GF-D8 (cell line): Measurements from ENCODE around the gene KREMEN1.

ENCODE experiments used
- DNase-seq: peaks from one replicate; lab custom pipeline; 2025; lab: John Stamatoyannopoulos, UW

KREMEN1 gene

DNA sequence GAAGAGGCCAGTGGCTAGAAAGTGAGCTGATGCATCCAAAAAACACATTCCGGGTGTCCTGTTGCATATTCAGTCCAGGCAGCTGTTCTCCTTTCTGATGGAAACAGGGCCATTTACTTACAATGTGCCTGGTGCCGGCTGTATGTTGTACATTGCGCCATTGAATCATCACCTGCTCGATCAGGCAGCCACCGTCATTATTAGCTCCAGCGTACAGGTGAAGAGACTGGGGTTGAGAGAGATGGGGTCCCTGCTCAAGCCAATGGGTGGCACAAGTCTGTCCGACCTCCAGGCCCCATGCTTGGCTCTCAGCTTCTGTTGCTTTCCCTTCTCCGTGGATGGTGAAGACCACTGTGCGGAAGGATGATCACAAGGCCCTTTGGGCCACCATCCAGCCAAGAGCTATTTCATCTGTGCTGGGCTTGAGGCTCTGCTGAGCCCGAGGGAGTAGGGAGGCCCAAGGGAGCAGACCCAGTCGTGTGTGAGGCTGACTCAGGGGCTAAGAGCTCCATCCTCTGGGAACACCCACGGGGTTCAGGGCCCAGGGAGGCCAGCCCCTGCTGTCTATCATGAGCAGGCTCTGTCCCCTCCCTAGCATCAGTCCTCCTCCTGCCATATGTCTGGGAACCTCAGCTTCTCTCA lies 112.1 kb downstream of the KREMEN1 start:
- DNase-seq: no peak

DNA sequence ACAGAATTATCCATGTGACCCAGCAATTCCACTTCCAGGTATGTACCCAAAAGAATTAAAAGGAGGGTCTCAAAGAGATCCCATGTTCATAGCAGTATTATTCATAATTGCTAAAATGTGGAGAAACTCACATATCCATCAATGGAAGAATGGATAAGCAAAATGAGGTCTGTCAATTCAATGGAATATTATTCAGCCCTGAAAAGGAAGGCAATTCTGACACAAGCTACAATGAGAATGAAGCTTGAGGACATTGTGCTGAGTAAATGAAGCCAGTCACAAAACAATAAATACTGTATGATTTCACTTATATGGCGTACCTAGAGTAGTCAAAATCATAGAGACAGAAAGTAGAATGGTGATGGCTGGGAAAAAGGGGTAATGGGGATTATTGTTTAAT lies 113.5 kb downstream of the KREMEN1 start:
- no peak for DNase-seq

DNA sequence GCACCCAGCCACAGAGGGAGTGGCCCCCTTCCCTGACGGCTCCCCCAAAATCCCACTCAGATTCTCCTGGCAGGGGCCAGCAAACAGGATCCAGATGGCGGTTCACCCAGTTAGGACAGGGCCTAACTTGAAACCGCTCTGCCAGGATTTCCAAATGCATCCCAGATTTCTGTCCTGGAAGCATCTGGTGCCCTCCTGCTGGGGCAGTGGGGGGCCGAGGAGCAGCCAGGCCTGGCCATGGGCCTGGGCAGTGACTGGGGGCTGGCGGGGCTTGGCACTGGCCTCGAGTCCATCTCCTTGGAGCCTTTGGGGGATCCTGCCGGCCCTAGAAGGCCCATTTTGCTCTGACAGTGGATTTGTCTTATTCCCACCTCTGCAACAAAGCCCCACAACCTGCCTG lies 115.0 kb downstream of the KREMEN1 start:
- no peak for DNase-seq

DNA sequence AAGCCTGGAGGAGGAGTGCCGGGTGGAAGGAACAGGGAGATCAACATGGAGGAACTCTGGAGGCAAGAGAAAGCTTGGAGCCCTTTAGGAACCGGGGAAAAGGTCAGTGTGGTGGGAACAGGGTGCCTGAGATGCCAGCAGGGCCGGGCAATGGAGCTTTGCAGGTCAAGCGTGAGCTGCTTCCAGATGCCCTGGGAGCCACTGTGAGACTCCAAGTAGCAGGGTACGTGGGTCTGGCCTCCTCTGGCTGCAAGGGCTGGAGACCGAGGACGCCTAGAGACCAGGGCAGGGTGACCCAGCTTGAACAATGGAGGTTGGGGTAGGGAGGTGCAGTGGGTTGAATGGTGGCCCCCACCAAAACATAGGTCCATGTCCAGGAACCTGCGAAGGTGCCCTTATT lies 117.2 kb downstream of the KREMEN1 start:
- DNase-seq: no peak

DNA sequence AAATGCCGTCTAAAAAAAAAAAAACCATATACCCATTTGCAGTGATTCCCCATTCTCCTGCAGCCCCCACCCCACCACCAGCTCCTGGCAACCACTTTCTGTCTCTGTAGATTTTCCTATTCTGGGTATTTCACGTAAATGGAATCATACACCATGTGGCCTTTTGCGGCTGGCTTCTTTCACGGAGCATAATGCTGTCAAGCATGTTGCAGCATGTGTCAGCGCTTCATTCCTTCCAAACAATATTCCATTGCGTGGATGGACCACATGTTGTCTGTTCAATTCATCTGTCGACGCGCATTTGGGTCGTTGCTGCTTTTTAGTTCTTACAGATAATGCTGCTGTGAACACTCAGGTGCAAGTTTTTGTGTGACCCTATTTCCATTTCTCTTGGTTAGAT lies 118.1 kb downstream of the KREMEN1 start:
- DNase-seq: no peak

DNA sequence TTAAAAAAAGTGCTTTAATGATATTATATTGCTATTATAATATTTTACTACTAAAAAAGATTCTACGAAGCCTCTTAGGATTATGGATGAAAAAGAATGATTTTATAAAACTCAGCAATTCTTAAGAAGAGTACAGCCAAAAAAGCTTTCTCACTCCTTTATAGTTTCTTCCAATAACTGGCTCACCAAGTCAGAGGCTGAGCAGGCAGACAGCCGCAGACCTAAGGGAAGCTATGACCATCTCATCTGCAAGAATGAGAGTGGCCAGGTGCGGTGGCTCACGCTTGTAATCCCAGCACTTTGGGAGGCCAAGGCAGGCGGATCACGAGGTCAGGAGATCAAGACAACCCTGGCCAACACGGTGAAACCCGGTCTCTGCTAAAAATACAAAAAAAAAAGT lies 120.2 kb downstream of the KREMEN1 start:
- no peak for DNase-seq

DNA sequence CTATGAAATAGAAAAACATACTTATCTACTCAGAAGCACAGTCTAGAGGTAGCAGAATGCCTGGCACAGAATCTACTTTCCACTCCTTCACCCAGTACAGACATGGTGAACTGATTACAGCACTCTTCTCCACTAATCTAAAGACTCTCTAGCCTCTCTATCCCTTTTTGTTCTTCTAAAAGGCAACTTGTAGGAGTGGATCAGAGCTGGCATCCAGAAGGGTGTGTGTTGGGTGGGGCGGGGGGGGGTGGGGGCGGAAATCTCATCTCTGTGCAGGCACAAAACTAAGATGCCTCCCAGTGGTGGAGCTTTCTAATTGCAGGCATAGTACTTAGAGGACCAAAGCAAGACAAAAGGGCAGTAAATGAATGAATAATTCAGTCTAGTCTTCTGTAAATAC lies 121.3 kb downstream of the KREMEN1 start:
- DNase-seq: no peak

DNA sequence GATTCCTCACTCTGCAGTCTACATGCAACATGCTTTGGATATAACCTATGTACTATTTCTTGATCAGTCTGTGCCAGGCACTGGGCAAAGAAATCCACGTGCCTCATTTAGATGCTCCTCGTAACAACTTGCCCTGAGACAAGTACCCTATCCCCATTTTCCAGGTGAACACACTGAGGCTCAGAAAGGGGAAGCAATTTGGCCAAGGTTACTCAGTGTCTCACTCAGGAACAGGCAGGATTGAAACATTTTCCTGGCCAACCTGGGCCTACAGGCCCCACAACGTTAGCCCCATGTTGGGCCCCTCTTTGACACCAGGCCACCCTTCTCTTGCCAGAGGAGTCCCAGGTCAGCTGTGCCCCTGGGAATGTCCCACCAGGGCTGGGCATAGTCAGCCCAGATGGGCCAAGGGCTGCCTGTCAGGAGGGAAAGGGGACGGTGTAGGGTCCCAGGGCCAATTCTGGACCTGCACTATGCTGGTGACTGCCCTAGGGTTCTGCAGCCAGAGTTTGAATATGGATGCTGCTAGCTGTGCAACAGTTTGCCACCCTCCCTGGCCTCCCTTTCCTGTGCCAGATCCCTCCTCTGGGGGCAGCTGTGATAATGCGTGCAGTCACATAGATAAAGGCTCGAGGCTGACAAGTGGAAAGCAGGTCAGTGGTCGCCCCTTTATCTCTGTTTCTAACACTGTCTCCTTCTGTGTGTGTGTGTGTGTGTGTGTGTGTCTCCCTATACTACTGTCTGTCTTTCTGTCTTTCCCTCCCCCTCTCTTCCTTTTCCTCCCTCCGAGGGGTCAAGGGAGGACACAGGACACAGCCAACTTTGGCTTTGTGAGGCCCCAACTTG lies 122.5 kb downstream of the KREMEN1 start:
- peak; percentile 23 for DNase-seq

DNA sequence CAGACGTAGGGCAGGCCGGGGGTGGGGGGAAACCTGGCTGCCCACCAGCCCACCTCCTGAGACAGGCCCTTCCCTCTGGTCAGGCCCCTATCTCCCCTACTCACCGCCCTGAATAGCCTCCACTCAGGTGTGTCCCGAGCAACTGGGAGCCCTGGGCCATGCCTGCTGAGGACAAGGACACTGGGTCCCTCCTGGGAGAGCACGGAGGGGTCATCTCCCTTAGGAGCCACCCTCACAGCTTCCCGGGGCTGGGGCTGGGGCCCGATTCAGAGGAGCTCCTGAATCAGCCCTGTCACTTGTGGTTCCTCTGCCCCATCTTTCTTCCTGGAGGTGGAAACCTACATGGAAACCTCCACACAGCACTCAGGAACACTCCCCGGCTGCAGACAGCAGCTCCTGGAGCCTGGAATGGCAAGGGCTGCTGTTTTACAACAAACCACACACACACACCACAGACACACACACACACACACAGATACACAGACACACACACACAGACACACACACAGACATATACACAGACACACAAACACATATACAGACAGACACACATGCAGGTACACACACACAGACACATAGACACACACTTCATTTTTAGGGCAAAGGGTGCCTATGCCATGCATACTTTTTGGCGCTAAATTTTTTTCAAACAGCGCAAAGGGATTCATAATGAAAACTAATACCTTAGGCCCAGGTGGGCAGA lies 123.3 kb downstream of the KREMEN1 start:
- no peak for DNase-seq

DNA sequence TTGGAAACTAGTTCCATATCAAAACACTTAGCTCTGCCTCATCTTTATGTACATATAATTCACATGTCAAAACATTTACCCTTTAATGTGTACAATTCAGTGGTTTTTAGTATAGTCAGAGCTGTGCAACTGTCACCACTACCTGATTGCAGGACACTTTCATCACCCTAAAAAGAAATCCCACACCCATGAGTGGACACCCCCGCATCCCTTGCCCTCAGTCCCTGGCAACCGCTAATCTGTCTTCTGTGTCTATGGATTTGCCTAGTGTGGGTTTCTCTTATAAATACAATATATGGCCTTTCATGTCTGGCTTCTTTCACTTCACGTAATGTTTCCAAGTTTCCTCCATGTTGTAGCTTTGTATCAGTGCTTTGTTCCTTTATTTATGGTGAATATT lies 124.3 kb downstream of the KREMEN1 start:
- no peak for DNase-seq

DNA sequence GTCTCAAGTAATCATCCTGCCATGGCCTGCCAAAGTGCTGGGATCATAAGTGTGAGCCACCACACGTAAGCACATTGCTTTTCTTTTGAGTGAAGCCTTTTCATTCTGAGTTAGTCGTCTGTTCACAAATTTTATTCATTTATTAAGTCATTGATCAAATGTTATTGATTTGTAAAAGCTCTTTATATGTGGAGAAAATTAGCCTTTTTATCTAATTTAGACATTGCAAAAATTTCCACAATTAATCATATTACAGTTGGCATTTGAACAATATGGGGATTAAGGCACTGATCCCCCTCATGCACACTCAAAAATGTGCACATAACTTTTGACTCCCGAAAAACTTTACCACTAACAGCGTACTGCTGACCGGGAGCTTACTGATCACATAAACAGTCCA lies 125.4 kb downstream of the KREMEN1 start:
- no peak for DNase-seq

DNA sequence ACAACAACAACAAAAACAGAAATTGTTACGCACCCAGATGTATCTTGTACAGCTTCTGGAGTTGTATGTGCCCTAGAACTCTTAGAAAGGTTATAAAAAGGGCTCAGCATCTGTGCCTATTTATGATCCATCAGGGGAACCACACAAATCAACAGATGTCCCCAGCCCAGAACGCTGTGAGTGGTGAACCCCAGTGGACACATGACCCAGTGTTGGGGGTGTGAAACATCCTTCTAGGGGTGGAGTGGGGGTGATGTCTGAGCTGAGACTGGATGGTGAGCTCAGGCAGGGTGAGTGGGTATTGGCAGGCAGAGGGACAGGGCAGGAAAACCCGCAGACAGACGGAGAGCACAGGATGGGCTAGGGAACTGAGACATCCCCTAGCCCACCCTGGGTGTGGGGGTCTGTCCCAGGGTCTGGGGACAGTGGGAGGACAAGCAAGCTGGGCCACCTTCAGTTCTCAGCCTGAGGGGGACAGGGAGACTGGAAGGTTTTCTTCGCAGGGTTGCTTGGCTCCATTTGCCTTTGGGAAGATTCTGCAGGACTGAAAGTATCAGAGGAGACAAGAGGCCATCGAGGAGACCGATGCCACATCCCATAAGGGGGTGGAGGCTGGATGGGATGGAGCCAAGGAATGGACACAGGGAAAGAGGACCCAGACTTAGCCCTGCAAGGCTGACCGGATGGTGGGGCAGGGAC lies 127.0 kb downstream of the KREMEN1 start:
- DNase-seq: no peak

DNA sequence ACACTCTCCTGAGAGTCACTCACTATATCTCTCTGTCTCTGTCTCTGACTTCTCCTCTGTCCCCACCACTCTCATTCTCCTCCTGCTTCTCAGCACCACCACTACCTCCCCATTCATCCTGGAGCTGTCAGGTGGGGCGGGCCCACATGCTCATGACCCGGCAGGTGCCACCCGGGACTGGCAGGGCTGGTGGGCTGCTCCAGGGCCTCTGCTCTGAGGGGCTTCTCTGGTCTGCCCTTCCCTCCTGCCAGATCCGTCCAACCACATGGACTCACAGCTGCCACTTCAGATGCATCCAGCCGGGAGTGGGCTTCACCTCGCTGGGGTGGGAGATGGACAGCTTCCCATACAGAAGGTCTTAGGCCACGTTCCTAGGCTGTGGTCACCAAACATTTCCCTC lies 128.1 kb downstream of the KREMEN1 start:
- DNase-seq: no peak

DNA sequence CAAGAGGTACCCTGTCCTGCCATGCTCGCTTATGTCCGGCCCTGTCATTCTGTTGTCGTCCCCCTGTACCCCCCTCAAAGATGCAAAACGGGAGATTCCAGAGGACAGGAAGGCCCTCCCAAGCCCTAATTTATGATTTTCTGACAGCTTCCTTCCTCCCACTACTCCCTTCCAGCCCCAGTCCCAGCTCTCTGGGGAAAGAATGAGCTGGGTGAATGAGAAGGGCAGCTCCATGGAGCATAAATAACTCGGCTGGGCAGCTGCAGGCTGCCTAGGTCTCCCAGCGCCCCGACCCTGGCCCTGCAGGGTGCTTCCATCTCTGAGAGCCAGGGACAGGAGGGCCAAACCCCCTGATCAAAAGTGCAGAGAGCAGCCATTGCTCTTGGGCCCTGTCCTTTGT lies 128.9 kb downstream of the KREMEN1 start:
- no peak for DNase-seq

DNA sequence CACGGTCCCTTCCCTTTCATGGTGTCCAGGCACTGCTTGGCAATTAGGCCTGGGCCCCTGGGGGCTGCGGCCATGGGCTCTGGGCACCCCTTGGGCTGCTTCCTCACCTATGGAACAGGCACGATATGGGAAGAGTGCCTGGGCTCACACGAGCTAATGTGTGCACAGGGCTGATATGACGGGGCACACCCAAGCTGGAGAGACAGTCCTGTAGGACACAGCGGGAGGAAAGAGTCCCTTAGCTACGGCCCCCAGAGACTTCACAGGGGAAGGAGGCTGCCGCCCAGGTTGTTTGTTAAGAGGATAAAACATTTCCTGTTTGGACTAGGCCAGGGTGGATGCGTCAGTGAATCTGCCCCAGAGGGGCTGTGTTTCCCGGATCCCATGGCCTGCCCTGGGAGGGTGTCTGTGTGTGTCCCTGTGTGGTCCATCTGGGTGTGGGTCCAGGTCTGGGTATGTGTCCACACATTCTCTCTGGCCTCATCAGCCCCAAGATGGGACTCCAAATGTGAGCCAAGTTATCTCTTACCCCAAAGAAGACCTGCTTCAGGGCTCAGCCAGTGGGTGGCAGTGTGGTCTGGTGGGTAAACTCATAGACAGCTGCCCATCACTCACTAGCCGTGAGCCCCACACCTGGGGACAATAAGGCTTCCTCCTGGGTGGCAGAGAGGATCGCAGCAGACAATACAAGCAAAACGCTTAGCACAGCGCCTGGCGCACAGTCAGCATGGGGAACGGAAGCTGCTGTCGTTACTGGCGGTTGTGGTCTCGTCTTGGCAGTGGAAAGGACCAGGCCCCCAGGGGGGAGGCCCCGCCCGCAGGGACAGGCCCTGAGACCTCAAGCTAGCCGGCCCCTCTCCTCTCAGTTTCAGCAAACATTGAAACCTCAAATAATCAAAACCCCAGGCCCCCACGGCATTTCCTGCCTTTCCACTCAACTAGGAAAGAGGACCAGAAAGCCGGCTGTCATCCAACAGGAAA lies 129.7 kb downstream of the KREMEN1 start:
- peak; percentile 87 for DNase-seq

DNA sequence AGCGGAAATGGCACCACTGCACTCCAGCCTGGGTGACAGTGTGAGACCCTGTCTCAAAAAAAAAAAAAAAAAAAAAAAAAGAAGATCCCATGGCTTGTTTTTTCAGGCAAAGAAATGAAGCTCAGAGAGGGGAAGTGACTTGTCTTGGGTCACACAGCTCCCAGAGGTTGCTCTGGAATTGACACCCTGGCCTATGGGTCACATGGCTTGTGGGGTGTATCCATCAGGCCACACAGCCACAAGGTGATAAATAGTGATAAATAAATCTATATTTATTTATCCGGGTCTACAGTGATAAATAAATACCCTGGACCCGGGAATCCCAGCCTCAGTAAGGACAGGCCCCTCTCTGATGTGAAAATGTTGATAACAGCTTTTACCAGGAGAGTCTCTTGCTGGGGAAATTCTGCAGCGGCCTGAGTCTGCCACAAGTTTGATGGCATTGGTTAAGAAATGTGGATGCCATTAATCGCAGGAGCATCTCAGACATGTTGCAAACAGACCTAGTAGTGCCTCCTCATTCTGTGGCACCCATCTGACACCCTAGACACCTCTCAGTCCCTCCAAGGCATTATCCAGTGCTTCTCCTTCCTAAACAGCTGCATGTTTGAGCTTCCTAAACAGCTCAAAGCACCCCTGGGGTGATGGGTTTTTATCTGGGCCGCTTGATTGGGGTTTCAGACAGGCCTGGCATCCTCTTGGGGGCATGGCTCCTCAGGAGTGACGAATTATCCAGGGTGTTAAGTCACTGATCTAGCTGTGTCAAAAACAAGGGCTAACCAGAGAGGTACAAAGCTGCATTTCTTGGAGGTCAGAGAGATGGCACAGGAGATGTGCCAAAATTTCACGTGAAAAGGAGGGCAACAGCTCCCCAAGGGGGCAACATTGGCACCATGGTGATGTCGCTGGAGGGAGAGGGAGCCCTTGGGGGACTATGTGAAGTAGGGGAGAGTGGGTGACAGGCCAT lies 130.9 kb downstream of the KREMEN1 start:
- no peak for DNase-seq

DNA sequence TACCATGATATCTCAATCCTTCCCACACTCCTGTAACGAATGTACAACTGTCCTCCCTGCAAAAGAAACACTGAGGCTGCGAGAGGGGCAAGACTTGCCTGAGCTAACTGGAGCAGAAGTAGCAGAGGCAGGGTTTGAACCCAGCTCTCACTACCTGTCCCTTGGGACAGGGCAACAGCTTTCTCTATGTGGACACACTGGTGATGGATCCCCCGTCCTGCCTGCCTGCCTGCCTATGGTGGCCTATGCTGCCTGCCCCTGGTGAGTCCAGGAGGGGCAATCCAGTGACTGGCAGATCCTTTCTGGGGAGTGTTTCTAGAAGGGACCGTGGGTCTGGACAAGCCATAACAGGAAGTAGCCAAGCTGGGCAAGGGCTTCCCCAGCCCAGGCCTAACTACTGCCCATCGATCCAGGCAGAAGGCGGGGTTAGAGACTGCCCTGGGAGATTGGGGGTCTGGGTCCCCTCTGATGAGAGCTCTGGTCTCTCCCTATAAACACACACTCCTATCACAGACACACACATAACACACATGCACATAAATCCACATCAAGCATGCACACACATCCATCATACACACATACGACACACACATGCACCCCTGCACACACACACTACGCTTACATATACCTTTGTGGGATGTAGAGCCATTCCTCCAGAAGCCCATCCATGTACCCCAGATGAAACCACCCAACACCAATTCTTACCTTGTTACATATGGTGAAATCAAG lies 131.8 kb downstream of the KREMEN1 start:
- DNase-seq: no peak

DNA sequence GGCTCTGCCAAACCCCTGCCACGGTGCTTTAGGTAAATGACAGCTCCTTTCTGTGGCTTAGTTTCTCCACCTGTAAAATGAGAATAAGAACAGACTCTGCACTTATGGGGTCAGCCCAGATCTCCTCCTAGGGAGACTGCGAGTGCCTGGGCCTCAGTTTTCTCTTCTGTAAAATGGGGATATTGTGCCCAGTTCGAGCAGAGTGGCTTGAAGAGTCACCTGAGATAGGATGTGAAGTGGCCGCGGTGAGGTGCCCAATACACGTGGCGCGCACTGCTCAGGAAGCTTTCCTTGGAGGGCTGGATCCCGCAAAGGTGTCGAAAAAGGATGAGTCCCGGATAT lies 132.4 kb downstream of the KREMEN1 start:
- no peak for DNase-seq

DNA sequence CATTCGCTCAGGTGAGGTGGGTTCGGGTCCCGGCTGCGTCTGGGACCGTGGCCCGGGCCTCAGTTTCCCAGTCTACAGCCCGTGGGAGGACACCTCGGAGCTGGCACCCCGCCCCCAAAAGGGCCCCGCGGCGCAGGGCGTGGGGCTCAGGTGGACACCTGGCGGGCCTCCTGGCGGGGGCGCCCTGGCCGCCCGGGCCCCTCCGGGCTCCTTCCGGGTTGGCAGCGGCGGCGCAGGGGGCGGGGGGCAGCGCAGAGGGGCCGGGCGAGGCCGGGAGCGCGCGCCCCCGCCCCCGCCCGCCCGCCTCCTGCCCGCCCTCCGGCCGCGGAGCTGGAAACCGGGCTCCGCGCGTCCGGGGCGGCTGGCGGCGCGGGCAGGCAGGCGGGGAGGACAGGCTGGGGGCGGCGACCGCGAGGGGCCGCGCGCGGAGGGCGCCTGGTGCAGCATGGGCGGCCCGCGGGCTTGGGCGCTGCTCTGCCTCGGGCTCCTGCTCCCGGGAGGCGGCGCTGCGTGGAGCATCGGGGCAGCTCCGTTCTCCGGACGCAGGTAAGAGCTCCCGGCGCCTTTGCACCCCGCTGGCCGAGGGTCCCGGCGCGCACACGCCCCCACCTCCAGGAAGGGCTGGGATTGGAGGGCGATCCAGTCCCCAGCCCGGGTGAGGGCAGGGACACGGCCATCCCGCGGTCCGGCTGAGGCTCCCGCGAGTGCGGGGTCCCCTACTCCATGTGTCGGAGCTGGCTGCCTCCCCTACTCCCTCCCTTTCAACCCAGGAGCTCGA lies 132.9 kb downstream of the KREMEN1 start, which contains the start of gene EMID1:
Gene EMID1 (plus strand): TSS at position 303 of the 778 bp plus-strand sequence. CDS start 143 bp downstream, at position 446.
- no peak for DNase-seq
